ENCODE data around the gene LAMA4. TPM values are rescaled to one million over a fixed set of nuclear protein-coding genes. Genes with fewer than 3 reads are reported as not detected.
A peak's percentile ranks its signal among the peaks of the same experiment; 100 is the strongest.

The LAMA4 gene
- total RNA-seq, 1 donor from 2014 or later = 0.56 TPM

- Histone ChIP-seq H3K4me1 (peaks cover 6% of the 10 kb centered on the region), H3F3A (ENCODE audit: low read depth) (no peaks in the 10 kb centered on the region), H4K20me1 (ENCODE audit: low read depth) (no peaks in the 10 kb centered on the region), H3K9me3 (ENCODE audit: low read depth) (no peaks in the 10 kb centered on the region), H3K36me3 (no peaks in the 10 kb centered on the region), H3K79me2 (ENCODE audit: low read depth) (no peaks in the 10 kb centered on the region), H2AFZ (replicated peaks) (no peak overlapping the region), H3K9ac (no peak overlapping the region), H3K4me3 (no peak overlapping the region), H3K4me2 (no peak overlapping the region), H3K27ac (no peak overlapping the region), H3K27me3 (no peaks in the 10 kb centered on the region)
- no peak for DNase-seq (ENCODE audit: low spot score)
- H3K9me3 Mint-ChIP-seq = no peaks in the 10 kb centered on the region
- H3K4me3 Mint-ChIP-seq = no peak overlapping the region
- TF ChIP-seq CTCF (IDR thresholded peaks at IDR 0.05) (no peak), EZH2 (IDR thresholded peaks at IDR 0.05) (no peak)
- H3K27ac Mint-ChIP-seq = no peak overlapping the region
- H3K4me1 Mint-ChIP-seq = no peaks in the 10 kb centered on the region
- no peaks in the 10 kb centered on the region for H3K36me3 Mint-ChIP-seq
- peaks cover 4% of the 10 kb centered on the region for H3K27me3 Mint-ChIP-seq (ENCODE audit: insufficient read depth, low read depth)
These were observed 27.0 kb downstream of the LAMA4 start for GRCh38 chr6:112227411-112227810.

DNA sequence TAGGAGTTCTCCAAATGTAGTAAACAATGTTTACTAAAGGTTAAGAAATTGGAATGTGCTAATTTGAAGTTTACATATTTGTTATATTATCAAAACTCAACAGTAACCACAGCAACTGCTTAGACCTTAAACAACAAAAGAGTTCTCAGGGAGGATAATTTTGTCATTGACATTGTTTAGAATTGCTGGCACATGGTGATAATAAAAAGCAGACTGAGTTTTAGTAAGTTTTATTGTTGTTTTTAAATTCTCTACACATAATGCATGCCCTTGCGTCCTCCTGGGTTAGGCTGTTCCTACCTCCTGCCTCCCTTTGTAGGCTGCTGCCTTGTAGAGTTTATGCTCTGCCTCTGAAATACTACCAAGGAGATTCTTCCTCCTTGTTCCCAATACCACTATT is 28.7 kb downstream of the LAMA4 start:
- Mint-ChIP-seq H3K4me3 (no peak overlapping the region), H3K4me1 (no peaks in the 10 kb centered on the region), H3K9me3 (no peaks in the 10 kb centered on the region), H3K27me3 (ENCODE audit: insufficient read depth, low read depth) (peaks cover 4% of the 10 kb centered on the region), H3K36me3 (no peaks in the 10 kb centered on the region), H3K27ac (no peak overlapping the region)
- Histone ChIP-seq H2AFZ (replicated peaks) (no peak overlapping the region), H3K9ac (no peak overlapping the region), H4K20me1 (ENCODE audit: low read depth) (no peaks in the 10 kb centered on the region), H3K9me3 (ENCODE audit: low read depth) (no peaks in the 10 kb centered on the region), H3K79me2 (ENCODE audit: low read depth) (no peaks in the 10 kb centered on the region), H3K27ac (no peak overlapping the region), H3K36me3 (no peaks in the 10 kb centered on the region), H3K4me2 (no peak overlapping the region), H3K4me1 (peaks cover 6% of the 10 kb centered on the region), H3K27me3 (no peaks in the 10 kb centered on the region), H3F3A (ENCODE audit: low read depth) (no peaks in the 10 kb centered on the region), H3K4me3 (no peak overlapping the region)
- TF ChIP-seq CTCF (IDR thresholded peaks at IDR 0.05) (no peak), EZH2phosphoT487 (IDR thresholded peaks at IDR 0.05) (no peak), EZH2 (IDR thresholded peaks at IDR 0.05) (no peak)
- DNase-seq (ENCODE audit: low spot score) = no peak

DNA sequence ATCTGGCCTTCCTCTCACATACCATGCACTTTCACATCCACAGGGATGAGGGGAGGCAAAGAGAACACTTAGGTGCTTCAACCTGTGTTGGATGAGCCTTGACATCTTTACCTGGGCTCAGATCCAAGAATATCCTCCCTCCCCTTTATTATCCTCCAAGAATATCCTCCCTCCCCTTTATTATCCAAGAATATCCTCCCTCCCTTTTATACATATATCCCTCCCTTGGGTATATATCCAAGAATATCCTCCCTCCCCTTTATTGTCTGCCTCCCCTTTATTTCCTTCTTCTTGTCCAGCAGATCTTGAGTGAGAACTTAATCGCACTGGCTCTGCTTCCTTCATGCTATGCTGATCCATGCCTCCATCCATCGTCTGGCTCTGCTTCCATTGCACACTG is 30.3 kb downstream of the LAMA4 start:
- Mint-ChIP-seq H3K9me3 (no peaks in the 10 kb centered on the region), H3K36me3 (no peaks in the 10 kb centered on the region), H3K27me3 (ENCODE audit: insufficient read depth, low read depth) (peaks cover 4% of the 10 kb centered on the region), H3K4me1 (no peaks in the 10 kb centered on the region), H3K27ac (no peak overlapping the region), H3K4me3 (peak overlapping the region; percentile 22)
- no peak overlapping the region for H3K27ac ChIP-seq
- H3K4me2 ChIP-seq = no peak overlapping the region
- no peak for DNase-seq (ENCODE audit: low spot score)
- H3K9me3 ChIP-seq (ENCODE audit: low read depth) = no peaks in the 10 kb centered on the region
- no peaks in the 10 kb centered on the region for H3K79me2 ChIP-seq (ENCODE audit: low read depth)
- TF ChIP-seq EZH2phosphoT487 (IDR thresholded peaks at IDR 0.05) (no peak), CTCF (IDR thresholded peaks at IDR 0.05) (no peak), EZH2 (IDR thresholded peaks at IDR 0.05) (no peak)
- H4K20me1 ChIP-seq (ENCODE audit: low read depth) = no peaks in the 10 kb centered on the region
- H3K27me3 ChIP-seq = no peaks in the 10 kb centered on the region
- no peak overlapping the region for H2AFZ ChIP-seq (replicated peaks)
- no peaks in the 10 kb centered on the region for H3F3A ChIP-seq (ENCODE audit: low read depth)
- no peak overlapping the region for H3K4me3 ChIP-seq
- H3K9ac ChIP-seq = no peak overlapping the region
- H3K4me1 ChIP-seq = peaks cover 6% of the 10 kb centered on the region
- no peaks in the 10 kb centered on the region for H3K36me3 ChIP-seq

Measured in neural progenitor cell (in vitro differentiated cells).